ENCODE data around the gene AGRP. TPM values are rescaled to one million over a fixed set of nuclear protein-coding genes. Genes with fewer than 3 reads are reported as not detected.

Gene AGRP
- total RNA-seq, 1 donor from 2014 or later = not detected

- FAIRE-seq (no peak), DNase-seq (ENCODE audit: low spot score in 2 of 2) (no peak)
Observed at GRCh38 chr16:67447508-67448076, 35.8 kb downstream of the AGRP start.

GRCh38 chr16:67446968-67447507, 36.3 kb downstream of the AGRP start:
- DNase-seq (ENCODE audit: low spot score in 2 of 2) (no peak), FAIRE-seq (no peak)

GRCh38 chr16:67445913-67446907, 37.1 kb downstream of the AGRP start:
- DNase-seq (ENCODE audit: low spot score in 2 of 2) (no peak), FAIRE-seq (no peak)

GRCh38 chr16:67445441-67445912, 37.9 kb downstream of the AGRP start:
- FAIRE-seq (no peak), DNase-seq (ENCODE audit: low spot score in 2 of 2) (no peak)

- FAIRE-seq (no peak), DNase-seq (ENCODE audit: low spot score in 2 of 2) (no peak)
Observed at GRCh38 chr16:67445126-67445426, 38.3 kb downstream of the AGRP start.

GRCh38 chr16:67444259-67445125, 38.9 kb downstream of the AGRP start:
- no peak for FAIRE-seq
- no peak for DNase-seq (ENCODE audit: low spot score in 2 of 2)

GRCh38 chr16:67443265-67443664, 40.1 kb downstream of the AGRP start:
- FAIRE-seq (no peak), DNase-seq (ENCODE audit: low spot score in 2 of 2) (no peak)

- FAIRE-seq = no peak
Observed at GRCh38 chr16:67442581-67443255, 40.6 kb downstream of the AGRP start.

GRCh38 chr16:67441907-67442306, 41.4 kb downstream of the AGRP start:
- FAIRE-seq (no peak), DNase-seq (ENCODE audit: low spot score in 2 of 2) (no peak)

More at GRCh38 chr16:67442581-67443255, 40.6 kb downstream of the AGRP start:
- DNase-seq (ENCODE audit: low spot score in 2 of 2) = no peak

- FAIRE-seq = no peak
Observed at GRCh38 chr16:67441271-67441753, 42.0 kb downstream of the AGRP start.

GRCh38 chr16:67438824-67439393, 44.4 kb downstream of the AGRP start:
- no peak for FAIRE-seq
- DNase-seq (ENCODE audit: low spot score in 2 of 2) = no peak

More at GRCh38 chr16:67441271-67441753, 42.0 kb downstream of the AGRP start:
- DNase-seq (ENCODE audit: low spot score in 2 of 2) = peak in 1 of 2 donors; percentile 63

GRCh38 chr16:67438098-67438791, 45.1 kb downstream of the AGRP start:
- no peak for FAIRE-seq
- DNase-seq (ENCODE audit: low spot score in 2 of 2) = no peak

- DNase-seq (ENCODE audit: low spot score in 2 of 2) (no peak), FAIRE-seq (no peak)
Observed at GRCh38 chr16:67437513-67437912, 45.8 kb downstream of the AGRP start.

- FAIRE-seq (no peak), DNase-seq (ENCODE audit: low spot score in 2 of 2) (no peak)
Observed at GRCh38 chr16:67436640-67437193, 46.6 kb downstream of the AGRP start.

- no peak for FAIRE-seq
- DNase-seq (ENCODE audit: low spot score in 2 of 2) = no peak
Observed at GRCh38 chr16:67435758-67436164, 47.6 kb downstream of the AGRP start.

- no peak for FAIRE-seq
- DNase-seq (ENCODE audit: low spot score in 2 of 2) = no peak
Observed at GRCh38 chr16:67433131-67433719, 50.1 kb downstream of the AGRP start.

All from frontal cortex (tissue), 4 donors.